ENCODE results near the gene SPNS2.

DNA sequence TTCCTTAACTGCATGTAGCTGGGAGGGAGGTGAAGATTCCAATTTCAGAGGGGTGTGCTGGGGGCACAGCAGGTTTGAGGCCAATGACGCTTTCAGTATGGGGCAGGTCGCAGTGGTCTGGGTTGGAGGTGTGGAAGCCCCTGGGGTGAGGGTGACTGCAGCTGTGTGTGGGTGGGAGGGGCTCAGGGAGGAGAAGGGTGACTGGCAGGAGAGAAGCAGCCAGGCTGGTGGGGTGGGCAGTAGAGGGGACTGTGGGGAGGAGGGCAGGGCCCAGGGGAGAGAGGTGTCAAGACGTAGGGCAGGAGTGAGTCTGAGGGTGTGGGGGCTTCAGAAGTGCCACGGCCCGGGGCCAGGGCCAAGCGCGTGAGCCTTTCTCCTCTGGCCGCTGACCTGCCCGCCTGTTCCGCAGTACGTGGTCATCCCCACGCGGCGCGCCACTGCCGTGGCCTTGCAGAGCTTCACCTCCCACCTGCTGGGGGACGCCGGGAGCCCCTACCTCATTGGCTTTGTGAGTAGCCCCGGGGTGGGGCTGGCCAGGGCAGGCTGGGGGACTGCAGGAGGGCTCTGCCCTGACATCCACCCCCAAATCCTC is 37.1 kb downstream of the SPNS2 start:
- TF ChIP-seq, protein P1, sequence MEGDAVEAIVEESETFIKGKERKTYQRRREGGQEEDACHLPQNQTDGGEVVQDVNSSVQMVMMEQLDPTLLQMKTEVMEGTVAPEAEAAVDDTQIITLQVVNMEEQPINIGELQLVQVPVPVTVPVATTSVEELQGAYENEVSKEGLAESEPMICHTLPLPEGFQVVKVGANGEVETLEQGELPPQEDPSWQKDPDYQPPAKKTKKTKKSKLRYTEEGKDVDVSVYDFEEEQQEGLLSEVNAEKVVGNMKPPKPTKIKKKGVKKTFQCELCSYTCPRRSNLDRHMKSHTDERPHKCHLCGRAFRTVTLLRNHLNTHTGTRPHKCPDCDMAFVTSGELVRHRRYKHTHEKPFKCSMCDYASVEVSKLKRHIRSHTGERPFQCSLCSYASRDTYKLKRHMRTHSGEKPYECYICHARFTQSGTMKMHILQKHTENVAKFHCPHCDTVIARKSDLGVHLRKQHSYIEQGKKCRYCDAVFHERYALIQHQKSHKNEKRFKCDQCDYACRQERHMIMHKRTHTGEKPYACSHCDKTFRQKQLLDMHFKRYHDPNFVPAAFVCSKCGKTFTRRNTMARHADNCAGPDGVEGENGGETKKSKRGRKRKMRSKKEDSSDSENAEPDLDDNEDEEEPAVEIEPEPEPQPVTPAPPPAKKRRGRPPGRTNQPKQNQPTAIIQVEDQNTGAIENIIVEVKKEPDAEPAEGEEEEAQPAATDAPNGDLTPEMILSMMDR (IDR thresholded peaks at IDR 0.05): no peak
- TF ChIP-seq POLR2A (IDR thresholded peaks at IDR 0.05): no peak

All from Peyer's patch (tissue), 4 donors.